ENCODE measurements around the gene ASPHD1.
"Not testable (repeated sequence)": the region's sequence is repeated elsewhere in the genome, so short reads cannot be mapped to it uniquely, and the experiment has no call there.

ASPHD1 gene

GRCh38 chr16:29900102-29900887 is at the start of gene ASPHD1:
Gene ASPHD1 (plus strand): TSS chr16:29900488. CDS start chr16:29900972, 484 bp downstream.
- peak; percentile 39 to 59 for DNase-seq

- DNase-seq = no peak
Measured at GRCh38 chr16:29850998-29851397, 49.3 kb upstream of the ASPHD1 start.

- DNase-seq = no peak
Measured at GRCh38 chr16:29852654-29853053, 47.6 kb upstream of the ASPHD1 start.

- DNase-seq = no peak
Measured at GRCh38 chr16:29854520-29855100, 45.7 kb upstream of the ASPHD1 start.

GRCh38 chr16:29857133-29857760 is 43.0 kb upstream of the ASPHD1 start:
- DNase-seq = no peak

- DNase-seq = no peak
Measured at GRCh38 chr16:29858149-29858849, 42.0 kb upstream of the ASPHD1 start.

GRCh38 chr16:29858974-29859373 is 41.3 kb upstream of the ASPHD1 start:
- DNase-seq = no peak

GRCh38 chr16:29860218-29860617 is 40.1 kb upstream of the ASPHD1 start:
- no peak for DNase-seq

- peak; percentile 21 to 38 for DNase-seq
Measured at GRCh38 chr16:29862383-29862883, 37.9 kb upstream of the ASPHD1 start.

GRCh38 chr16:29862884-29863668 is 37.2 kb upstream of the ASPHD1 start, which contains the start of gene CDIPT:
Gene CDIPT (minus strand): TSS chr16:29863226. CDS start chr16:29862857, 369 bp downstream.
- peak; percentile 93 to 98 for DNase-seq

- DNase-seq = no peak
Measured at GRCh38 chr16:29863669-29863984, 36.7 kb upstream of the ASPHD1 start.

GRCh38 chr16:29864205-29864604 is 36.1 kb upstream of the ASPHD1 start:
- DNase-seq = no peak

- no peak for DNase-seq
Measured at GRCh38 chr16:29868396-29869009, 31.8 kb upstream of the ASPHD1 start.

GRCh38 chr16:29869067-29869466 is 31.2 kb upstream of the ASPHD1 start:
- DNase-seq = not testable (repeated sequence)

GRCh38 chr16:29871822-29872546 is 28.3 kb upstream of the ASPHD1 start:
- DNase-seq = no peak

GRCh38 chr16:29873319-29873718 is 27.0 kb upstream of the ASPHD1 start:
- no peak for DNase-seq

- DNase-seq = no peak
Measured at GRCh38 chr16:29875206-29875605, 25.1 kb upstream of the ASPHD1 start.

- no peak for DNase-seq
Measured at GRCh38 chr16:29876217-29876593, 24.1 kb upstream of the ASPHD1 start.

GRCh38 chr16:29876594-29877249 is 23.6 kb upstream of the ASPHD1 start:
- DNase-seq = no peak

GRCh38 chr16:29877266-29877961 is 22.9 kb upstream of the ASPHD1 start:
- no peak for DNase-seq

Measured in NCI-H1930 (cell line).